IPS DF 4.7 (cell line): ENCODE data around the gene PDE6A.
A peak's percentile ranks its signal among the peaks of the same experiment; 100 is the strongest.

ENCODE experiments used
- DNase-seq: peaks from one replicate; pipeline ENCODE4 v3.0.0-alpha.2; 2013; ENCODE audit warnings: low spot score; ENCODE audit errors: extremely low read depth

Gene PDE6A

GRCh38 chr5:149930749-149931574 is 13.6 kb downstream of the PDE6A start:
- no peak for DNase-seq

- no peak for DNase-seq
Measured at GRCh38 chr5:149930043-149930748, 14.4 kb downstream of the PDE6A start.

GRCh38 chr5:149924486-149924885 is 20.1 kb downstream of the PDE6A start:
- DNase-seq = no peak

GRCh38 chr5:149922950-149923349 is 21.6 kb downstream of the PDE6A start:
- no peak for DNase-seq

GRCh38 chr5:149921597-149921996 is 23.0 kb downstream of the PDE6A start:
- no peak for DNase-seq

GRCh38 chr5:149917073-149917676 is 27.4 kb downstream of the PDE6A start:
- DNase-seq = no peak

GRCh38 chr5:149916334-149917072 is 28.1 kb downstream of the PDE6A start:
- DNase-seq = no peak

GRCh38 chr5:149915392-149916260 is 29.0 kb downstream of the PDE6A start:
- no peak for DNase-seq

GRCh38 chr5:149913436-149914419 is 30.9 kb downstream of the PDE6A start:
- no peak for DNase-seq

GRCh38 chr5:149912226-149912871 is 32.2 kb downstream of the PDE6A start:
- DNase-seq = no peak

- DNase-seq = no peak
Measured at GRCh38 chr5:149911031-149911430, 33.6 kb downstream of the PDE6A start.

- DNase-seq = no peak
Measured at GRCh38 chr5:149907828-149908227, 36.8 kb downstream of the PDE6A start.

- DNase-seq = no peak
Measured at GRCh38 chr5:149904977-149905376, 39.6 kb downstream of the PDE6A start.

GRCh38 chr5:149904293-149904886 is 40.2 kb downstream of the PDE6A start:
- DNase-seq = no peak

GRCh38 chr5:149903404-149903803 is 41.2 kb downstream of the PDE6A start:
- DNase-seq = no peak

GRCh38 chr5:149902177-149902576 is 42.4 kb downstream of the PDE6A start:
- peak; percentile 7 for DNase-seq

- DNase-seq = no peak
Measured at GRCh38 chr5:149901511-149901910, 43.1 kb downstream of the PDE6A start.

- DNase-seq = no peak
Measured at GRCh38 chr5:149900390-149900789, 44.2 kb downstream of the PDE6A start.

- no peak for DNase-seq
Measured at GRCh38 chr5:149898811-149899210, 45.8 kb downstream of the PDE6A start.
